NCI-H2081 treated with DMSO at 0.1 percent for 48 hours (cell line): Measurements from ENCODE around the gene LPAR2.

Experiments used
- DNase-seq: peaks from one replicate; lab custom pipeline; 2025; lab: John Stamatoyannopoulos, UW

LPAR2 gene

GRCh38 chr19:19597809-19598306 lies 30.2 kb downstream of the LPAR2 start:
- no peak for DNase-seq

GRCh38 chr19:19595171-19595701 lies 32.8 kb downstream of the LPAR2 start:
- DNase-seq: no peak

- DNase-seq: no peak
Measured at GRCh38 chr19:19594381-19594780, 33.6 kb downstream of the LPAR2 start.

GRCh38 chr19:19592690-19593089 lies 35.3 kb downstream of the LPAR2 start:
- DNase-seq: no peak

- DNase-seq: peak; percentile 32
Measured at GRCh38 chr19:19591133-19591825, 36.7 kb downstream of the LPAR2 start.

GRCh38 chr19:19588546-19588945 lies 39.5 kb downstream of the LPAR2 start:
- no peak for DNase-seq

- DNase-seq: no peak
Measured at GRCh38 chr19:19587771-19588170, 40.2 kb downstream of the LPAR2 start.

GRCh38 chr19:19584356-19584755 lies 43.7 kb downstream of the LPAR2 start:
- no peak for DNase-seq

- no peak for DNase-seq
Measured at GRCh38 chr19:19582471-19582870, 45.5 kb downstream of the LPAR2 start.

GRCh38 chr19:19581391-19581790 lies 46.6 kb downstream of the LPAR2 start:
- no peak for DNase-seq

- DNase-seq: no peak
Measured at GRCh38 chr19:19580418-19580817, 47.6 kb downstream of the LPAR2 start.

- no peak for DNase-seq
Measured at GRCh38 chr19:19579533-19580361, 48.3 kb downstream of the LPAR2 start.

GRCh38 chr19:19578252-19578651 lies 49.8 kb downstream of the LPAR2 start:
- peak; percentile 92 for DNase-seq

GRCh38 chr19:19575411-19575810 lies 52.6 kb downstream of the LPAR2 start:
- DNase-seq: peak; percentile 33
